Activated CD8-positive, alpha-beta memory T cell treated with anti-CD3 and anti-CD28 coated beads for 24 hours (primary cell): ENCODE data around the gene WNK1.
"Not testable (repeated sequence)": the region's sequence is repeated elsewhere in the genome, so short reads cannot be mapped to it uniquely, and the experiment has no call there.

ENCODE experiments used
- DNase-seq: peaks from one replicate; pipeline ENCODE4 v3.0.0-alpha.2; 2020

Gene WNK1

GRCh38 chr12:751999-752694, at the start of gene WNK1:
WNK1 (plus strand) TSS chr12:752579; CDS start chr12:753566, 987 bp downstream.
- peak; percentile 99 for DNase-seq

GRCh38 chr12:704516-705242, 47.7 kb upstream of the WNK1 start:
- no peak for DNase-seq

DNA sequence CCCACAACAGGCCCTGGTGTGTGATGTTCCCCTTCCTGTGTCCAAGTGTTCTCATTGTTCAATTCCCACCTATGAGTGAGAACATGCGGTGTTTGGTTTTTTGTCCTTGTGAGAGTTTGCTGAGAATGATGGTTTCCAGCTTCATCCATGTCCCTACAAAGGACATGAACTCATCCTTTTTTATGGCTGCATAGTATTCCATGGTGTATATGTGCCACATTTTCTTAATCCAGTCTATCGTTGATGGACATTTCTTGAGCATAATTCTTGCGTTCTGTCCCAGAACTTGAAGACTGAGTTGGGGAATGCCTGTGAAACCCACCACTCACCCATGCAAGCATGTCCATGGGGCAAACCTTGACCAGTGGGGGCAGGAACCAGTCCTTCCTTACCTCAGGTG, 44.3 kb upstream of the WNK1 start:
- DNase-seq, result not testable (repeated sequence)

GRCh38 chr12:709455-710020, 42.8 kb upstream of the WNK1 start:
- no peak for DNase-seq

GRCh38 chr12:712172-712863, 40.1 kb upstream of the WNK1 start:
- no peak for DNase-seq

GRCh38 chr12:713281-713875, 39.0 kb upstream of the WNK1 start:
- no peak for DNase-seq

DNA sequence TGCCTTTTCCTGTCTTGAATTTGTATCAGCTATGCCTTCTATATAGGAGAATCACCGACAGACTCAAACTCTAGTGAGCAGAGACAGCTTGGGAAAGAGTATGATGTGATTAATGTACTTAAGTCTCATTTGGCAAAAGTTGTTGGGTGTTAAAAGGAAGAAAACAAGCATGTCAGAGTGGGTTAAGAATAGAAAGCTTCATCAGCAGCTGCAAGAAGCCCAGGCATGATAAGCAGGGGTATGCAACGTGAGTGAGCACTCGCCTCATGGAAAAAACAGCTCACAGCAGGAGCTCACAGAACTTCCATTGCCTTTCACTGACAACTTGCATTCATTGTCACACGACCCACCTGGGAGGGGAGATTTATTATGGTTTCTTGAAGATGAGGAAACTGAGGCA, 35.9 kb upstream of the WNK1 start:
- DNase-seq, result no peak

DNA sequence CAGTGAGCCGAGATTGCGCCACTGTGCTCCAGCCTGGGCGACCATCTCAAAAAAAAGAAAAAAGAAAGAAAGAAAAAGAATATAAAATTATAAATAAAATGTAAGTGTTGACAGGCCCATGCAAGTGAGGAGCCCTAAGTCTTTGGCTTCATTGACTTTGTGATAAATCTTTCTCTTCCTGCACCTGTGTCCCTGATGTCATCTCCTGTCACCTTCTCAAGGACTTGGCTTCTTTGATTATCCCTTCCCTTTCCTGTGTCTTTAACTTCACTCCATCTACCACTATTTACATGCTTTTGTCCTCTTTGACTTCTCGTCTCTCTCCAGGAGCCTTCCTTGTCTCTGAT, 33.6 kb upstream of the WNK1 start:
- DNase-seq, result no peak

DNA sequence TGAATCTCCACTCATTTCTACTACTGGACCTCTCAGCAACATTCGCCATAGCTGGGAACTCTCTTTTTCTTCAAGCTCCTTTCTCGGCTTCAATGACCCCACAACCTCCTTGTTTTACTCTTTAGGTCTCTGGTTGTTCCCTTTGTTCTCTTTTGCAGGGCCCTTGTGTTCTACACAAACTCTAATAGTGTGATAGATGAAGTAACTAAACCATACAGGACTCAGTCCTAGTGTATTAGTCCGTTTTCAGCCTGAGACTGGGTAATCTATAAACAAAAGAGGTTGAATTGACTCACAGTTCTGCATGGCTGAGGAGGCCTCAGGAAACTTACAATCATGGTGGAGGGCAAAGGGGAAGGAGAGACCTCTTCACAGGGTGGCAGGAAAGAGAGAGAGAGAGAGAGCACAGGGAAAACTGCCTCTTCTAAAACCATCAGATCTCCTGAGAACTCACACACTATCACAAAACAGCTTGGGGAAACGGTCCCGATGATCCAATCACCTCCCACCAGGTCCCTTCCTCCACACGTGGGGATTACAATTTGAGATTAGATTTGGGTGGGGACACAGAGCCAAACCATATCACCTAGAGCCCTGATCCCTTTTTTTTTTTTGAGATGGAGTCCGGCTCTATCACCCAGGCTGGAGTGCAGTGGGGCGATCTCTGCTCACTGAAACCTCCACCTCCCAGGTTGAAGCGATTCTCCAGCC, 32.0 kb upstream of the WNK1 start:
- no peak for DNase-seq

DNA sequence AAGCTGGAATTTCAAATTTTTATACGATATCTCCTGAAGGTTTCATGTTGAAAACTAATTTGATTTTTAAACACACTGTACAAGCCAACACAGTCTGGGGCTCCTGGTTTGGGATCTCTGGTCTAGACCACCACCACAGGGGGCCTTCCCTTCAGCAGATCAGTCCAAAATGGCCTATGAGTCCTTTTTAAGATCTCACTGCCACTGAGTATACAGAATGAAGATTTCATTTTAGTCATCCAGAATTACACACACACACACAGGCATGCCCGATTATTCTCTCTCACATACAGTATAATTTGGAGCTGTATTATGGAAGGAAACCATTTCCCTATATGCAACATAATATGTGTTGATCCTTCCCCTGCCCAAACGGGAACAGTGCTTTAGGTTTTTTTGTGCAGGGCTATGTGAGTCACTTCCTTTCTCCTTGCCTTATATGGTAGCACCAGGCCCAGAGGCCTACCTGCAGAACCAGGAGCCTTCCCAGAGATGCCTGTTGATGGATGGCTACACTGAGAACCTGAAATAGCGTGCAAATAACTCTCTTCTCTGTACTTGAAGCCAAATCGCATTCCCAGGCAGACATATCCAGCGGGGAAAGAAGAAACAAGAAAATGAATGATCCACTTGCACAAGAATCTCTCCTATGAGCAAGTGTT, 28.1 kb upstream of the WNK1 start:
- DNase-seq, result peak; percentile 53

DNA sequence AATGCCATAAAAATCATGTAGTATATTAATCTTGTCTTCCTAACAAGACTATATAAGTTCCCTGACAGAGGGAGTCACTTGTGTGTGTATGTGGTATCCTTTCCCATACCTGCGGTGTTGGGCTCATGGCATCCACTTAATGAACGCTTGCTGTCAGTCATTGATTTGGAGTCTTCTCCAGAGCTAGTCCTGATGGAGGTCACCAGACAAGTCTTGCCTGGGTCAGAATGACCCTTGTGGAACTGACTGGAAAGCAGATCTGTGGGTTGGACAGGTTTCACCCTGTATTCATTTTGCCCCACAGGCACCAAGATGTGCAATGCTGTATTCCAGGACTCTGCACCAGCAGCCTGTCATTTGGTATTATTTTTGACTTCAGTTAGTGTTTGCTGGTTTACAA, 27.3 kb upstream of the WNK1 start:
- DNase-seq, result peak; percentile 53

GRCh38 chr12:726281-727140, 25.9 kb upstream of the WNK1 start:
- DNase-seq, result peak; percentile 52

- peak; percentile 56 for DNase-seq
Observed at GRCh38 chr12:727321-727720, 25.1 kb upstream of the WNK1 start.

- DNase-seq, result peak; percentile 17
Observed at GRCh38 chr12:728781-729180, 23.6 kb upstream of the WNK1 start.

DNA sequence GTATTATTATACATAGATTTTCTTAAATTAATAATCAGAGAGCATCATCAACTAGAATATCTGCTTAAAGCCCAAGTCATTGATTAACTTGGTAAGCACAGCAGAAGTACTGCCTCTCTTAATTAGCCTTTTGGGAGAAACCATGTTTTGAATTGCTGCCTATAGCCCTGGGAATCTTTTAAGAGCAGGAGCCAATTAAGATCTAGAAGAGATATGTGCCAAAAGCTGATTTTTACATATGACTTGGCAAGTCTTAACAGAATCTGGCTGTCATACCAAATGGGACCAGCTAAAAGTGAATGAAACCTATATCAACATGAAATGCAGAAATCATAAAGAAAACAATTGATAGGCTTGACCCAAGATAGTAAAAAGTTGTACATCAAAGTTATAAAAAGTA, 23.2 kb upstream of the WNK1 start:
- no peak for DNase-seq

DNA sequence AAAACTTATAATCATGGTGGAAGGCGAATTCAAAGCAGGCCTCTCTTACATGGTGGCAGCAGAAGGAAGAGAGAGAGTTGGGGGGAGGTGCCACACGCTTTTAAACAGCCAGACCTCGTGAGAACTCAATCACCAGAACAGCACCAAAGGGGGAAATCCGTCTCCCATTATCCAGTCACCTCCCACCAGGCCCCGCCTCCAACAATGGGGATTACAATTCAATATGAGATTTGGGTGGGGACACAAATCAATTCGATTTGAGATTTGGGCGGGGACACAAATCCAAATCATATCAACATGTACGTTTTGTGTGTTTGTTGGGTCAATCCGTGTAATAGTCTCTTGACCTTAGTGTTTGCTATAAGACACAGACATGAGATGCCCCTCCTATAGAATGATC, 21.8 kb upstream of the WNK1 start:
- peak; percentile 24 for DNase-seq

GRCh38 chr12:737122-737739, 15.1 kb upstream of the WNK1 start:
- DNase-seq, result no peak

GRCh38 chr12:738712-739111, 13.7 kb upstream of the WNK1 start:
- DNase-seq, result no peak

GRCh38 chr12:739349-739748, 13.0 kb upstream of the WNK1 start:
- no peak for DNase-seq

GRCh38 chr12:740921-741320, 11.5 kb upstream of the WNK1 start:
- DNase-seq, result no peak
